ENCODE results near the gene ABI3. TPM values are rescaled to one million over a fixed set of nuclear protein-coding genes. Genes with fewer than 3 reads are reported as not detected.

Gene ABI3
- total and polyA plus RNA-seq, 4 donors = 4.7 to 8.8 (median 5.5) TPM

GRCh38 chr17:49234509-49235080 lies 24.1 kb downstream of the ABI3 start (continued):
- no peak for TF ChIP-seq JUND (IDR thresholded peaks at IDR 0.05)
- TF ChIP-seq GABPA (IDR thresholded peaks at IDR 0.05 in 1 of 2, conservative IDR thresholded peaks at IDR 0.05 in 1 of 2) = no peak

- Histone ChIP-seq H3K36me3 (ENCODE audit: control insufficient read depth in 4 of 4, insufficient read depth in 3 of 4, low read depth in 1 of 4, low read length in 3 of 4) (no peaks in the 10 kb centered on the region), H3K27ac (ENCODE audit: low read depth in 1 of 2, low read length in 2 of 2) (no peak overlapping the region), H3K4me1 (ENCODE audit: control insufficient read depth in 4 of 4, insufficient read depth in 4 of 4, low read length in 3 of 4) (peaks cover 0 to 2% (median 0%) of the 10 kb centered on the region in 4 donors), H3K9ac (ENCODE audit: low read depth in 1 of 2, low read length in 2 of 2) (no peak overlapping the region), H3K27me3 (ENCODE audit: control insufficient read depth in 4 of 4, insufficient read depth in 4 of 4, low read length in 3 of 4) (no peaks in the 10 kb centered on the region), H3K4me3 (ENCODE audit: low read depth in 1 of 3, low read length in 3 of 3) (no peak overlapping the region), H3K9me3 (ENCODE audit: control insufficient read depth in 4 of 4, low read length in 3 of 4) (no peaks in the 10 kb centered on the region)
- DNase-seq (ENCODE audit: low spot score) = no peak
- TF ChIP-seq MAX (IDR thresholded peaks at IDR 0.05) (no peak), EGR1 (IDR thresholded peaks at IDR 0.05; ENCODE audit: low read depth in 2 of 2) (no peak), YY1 (IDR thresholded peaks at IDR 0.05) (no peak), HNF4G (IDR thresholded peaks at IDR 0.05) (no peak), ZBTB33 (IDR thresholded peaks at IDR 0.05) (no peak), CTCF (IDR thresholded peaks at IDR 0.05; ENCODE audit: low read depth, low read length, missing input control) (no peak)
- WGBS = 81% methylated on average over 4 of the region's 4 CpGs
Measured at GRCh38 chr17:49235896-49236295, 25.4 kb downstream of the ABI3 start.

- DNase-seq (ENCODE audit: low spot score) = no peak
- Histone ChIP-seq H3K9me3 (ENCODE audit: control insufficient read depth in 4 of 4, low read length in 3 of 4) (no peaks in the 10 kb centered on the region), H3K27me3 (ENCODE audit: control insufficient read depth in 4 of 4, insufficient read depth in 4 of 4, low read length in 3 of 4) (no peaks in the 10 kb centered on the region), H3K4me1 (ENCODE audit: control insufficient read depth in 4 of 4, insufficient read depth in 4 of 4, low read length in 3 of 4) (no peaks in the 10 kb centered on the region), H3K36me3 (ENCODE audit: control insufficient read depth in 4 of 4, insufficient read depth in 3 of 4, low read depth in 1 of 4, low read length in 3 of 4) (no peaks in the 10 kb centered on the region), H3K27ac (ENCODE audit: low read depth in 1 of 2, low read length in 2 of 2) (no peak overlapping the region), H3K9ac (ENCODE audit: low read depth in 1 of 2, low read length in 2 of 2) (no peak overlapping the region), H3K4me3 (ENCODE audit: low read depth in 1 of 3, low read length in 3 of 3) (no peak overlapping the region)
- no peak for TF ChIP-seq GABPA (IDR thresholded peaks at IDR 0.05 in 1 of 2, conservative IDR thresholded peaks at IDR 0.05 in 1 of 2)
- WGBS = 100% methylated on average over 1 of the region's 1 CpG
Measured at GRCh38 chr17:49239963-49240362, 29.5 kb downstream of the ABI3 start.

- H3K36me3 ChIP-seq (ENCODE audit: control insufficient read depth in 4 of 4, insufficient read depth in 3 of 4, low read depth in 1 of 4, low read length in 3 of 4) = no peaks in the 10 kb centered on the region
- H3K9ac ChIP-seq (ENCODE audit: low read depth in 1 of 2, low read length in 2 of 2) = no peak overlapping the region
- no peaks in the 10 kb centered on the region for H3K4me1 ChIP-seq (ENCODE audit: control insufficient read depth in 4 of 4, insufficient read depth in 4 of 4, low read length in 3 of 4)
- H3K27me3 ChIP-seq (ENCODE audit: control insufficient read depth in 4 of 4, insufficient read depth in 4 of 4, low read length in 3 of 4) = no peaks in the 10 kb centered on the region
- WGBS = 72% methylated on average over 1 of the region's 1 CpG
- no peak overlapping the region for H3K27ac ChIP-seq (ENCODE audit: low read depth in 1 of 2, low read length in 2 of 2)
- no peak overlapping the region for H3K4me3 ChIP-seq (ENCODE audit: low read depth in 1 of 3, low read length in 3 of 3)
- no peaks in the 10 kb centered on the region for H3K9me3 ChIP-seq (ENCODE audit: control insufficient read depth in 4 of 4, low read length in 3 of 4)
- no peak for DNase-seq (ENCODE audit: low spot score)
- TF ChIP-seq HNF4A (conservative IDR thresholded peaks at IDR 0.05) (no peak), NR2F2 (IDR thresholded peaks at IDR 0.05) (no peak), RXRA (IDR thresholded peaks at IDR 0.05) (no peak), RAD21 (IDR thresholded peaks at IDR 0.05) (no peak), ATF3 (IDR thresholded peaks at IDR 0.05) (no peak), TAF1 (conservative IDR thresholded peaks at IDR 0.05) (no peak), GABPA (IDR thresholded peaks at IDR 0.05 in 1 of 2, conservative IDR thresholded peaks at IDR 0.05 in 1 of 2) (no peak), JUND (IDR thresholded peaks at IDR 0.05) (no peak), ZBTB33 (IDR thresholded peaks at IDR 0.05) (no peak), EGR1 (IDR thresholded peaks at IDR 0.05; ENCODE audit: low read depth in 2 of 2) (no peak), MAX (IDR thresholded peaks at IDR 0.05) (no peak), FOXA2 (IDR thresholded peaks at IDR 0.05) (no peak), FOXA1 (IDR thresholded peaks at IDR 0.05) (no peak), CTCF (IDR thresholded peaks at IDR 0.05; ENCODE audit: low read depth, low read length, missing input control) (no peak), HNF4G (IDR thresholded peaks at IDR 0.05) (no peak)
Measured at GRCh38 chr17:49240619-49241018, 30.1 kb downstream of the ABI3 start.
